K562 (cell line): ENCODE measurements around the gene BMS1. TPM values are rescaled to one million over a fixed set of nuclear protein-coding genes. Genes with fewer than 3 reads are reported as not detected.

Experiments used
- ARID4B ChIP-seq: sonication (generic); formaldehyde crosslinking; IDR thresholded peaks from 2 replicates; pipeline ENCODE4 v1.8.0; 2022; ENCODE audit warnings: mild to moderate bottlenecking, missing genetic modification reagents
- UBTF ChIP-seq, 2 experiments: IDR thresholded peaks; 2 replicates each; pipeline ENCODE4 v1.6.1; 2012; ENCODE audit warnings: improper control_type of control experiment in 2 of 2, low read depth in 2 of 2, low read length in 2 of 2, borderline replicate concordance in 1 of 2
- ZC3H4 ChIP-seq: sonication (generic); formaldehyde crosslinking; IDR thresholded peaks from 2 replicates; pipeline ENCODE4 v1.9.0; 2021; ENCODE audit warnings: missing genetic modification reagents, borderline replicate concordance
- polyA plus RNA-seq, 8 experiments: library from polyadenylated mRNA; depleted of rRNA in 4 of 8; stranded (reverse) in 5 of 8; unstranded in 3 of 8; fragments of >200 nt; fragmentation: Nextera tagmentation in 2 of 8; fragmentation: Illumina TruSeq in 1 of 8; extraction: Ambion mirVana in 2 of 8; extraction: Trizol in 1 of 8; gene quantifications; 2 replicates each; pipeline versions ENCODE4 v1.2.1 to v1.2.3, GENCODE V29; 2011 to 2014; ENCODE audit warnings: inconsistent platforms in 1 of 8, missing spikeins in 1 of 8
- total RNA-seq, 7 experiments: library from RNA; depleted of rRNA in 6 of 7; stranded (reverse); fragments of >200 nt in 6 of 7; fragmentation: Illumina TruSeq in 2 of 7; extraction: Trizol in 2 of 7; gene quantifications; 2 replicates each; pipeline versions ENCODE4 v1.2.1 to v1.2.3, GENCODE V29; 2011 to 2021; ENCODE audit warnings: low replicate concordance in 1 of 7

The BMS1 gene
- total and polyA plus RNA-seq, 9 of the 15 experiments (the other 6 are each of a cell fraction or from before 2014, with no cell fraction given) = 11.1 to 46.9 (median 32.7) TPM

- TF ChIP-seq UBTF (IDR thresholded peaks at IDR 0.05; ENCODE audit: borderline replicate concordance in 1 of 2, low read depth in 2 of 2, low read length in 2 of 2) (no peak), ARID4B (CRISPR knock-in tag) (no peak), ZC3H4 (CRISPR knock-in tag) (peak; percentile 71; the same call in 1 of the 2 replicates)
Measured at GRCh38 chr10:42781893-42782445, 626 bp upstream of the BMS1 start (continued).
